GM23338 (cell line): ENCODE results near the gene TSKS. TPM values are rescaled to one million over a fixed set of nuclear protein-coding genes. Genes with fewer than 3 reads are reported as not detected.

Experiments
- ATAC-seq: fragments of 200-7000 bp; cut with Tn5 transposase; 3 replicates; pipeline ENCODE4 v1.9.1; 2020
- DNase-seq: peaks from one replicate; pipeline ENCODE4 v3.0.0-alpha.2; 2015; ENCODE audit warnings: low spot score
- H2AFZ ChIP-seq: fragments of 200-600 bp; sonication (generic); 2 replicates; pipeline ENCODE4 v1.8.0; 2016; ENCODE audit warnings: antibody characterized with exemption, mild to moderate bottlenecking, moderate library complexity
- H3F3A ChIP-seq: fragments of 200-600 bp; sonication (generic); replicated peaks from 2 replicates; pipeline ENCODE4 v1.8.0; 2017; ENCODE audit warnings: antibody characterized with exemption, mixed run types, low read depth
- H3K27ac ChIP-seq: fragments of 200-600 bp; sonication (generic); 2 replicates; pipeline ENCODE4 v1.6.1; 2016; ENCODE audit warnings: low read depth
- H3K27me3 ChIP-seq: fragments of 200-600 bp; sonication (generic); 2 replicates; pipeline ENCODE4 v1.8.0; 2016; ENCODE audit warnings: mild to moderate bottlenecking, mixed run types, moderate library complexity; ENCODE audit not compliant: insufficient read depth
- H3K36me3 ChIP-seq: fragments of 200-600 bp; sonication (generic); 2 replicates; pipeline ENCODE4 v1.8.0; 2016; ENCODE audit warnings: mild to moderate bottlenecking; ENCODE audit not compliant: insufficient read depth
- H3K4me1 ChIP-seq: fragments of 200-600 bp; sonication (generic); 2 replicates; pipeline ENCODE4 v1.8.0; 2016; ENCODE audit warnings: mild to moderate bottlenecking, moderate library complexity; ENCODE audit not compliant: insufficient read depth
- H3K4me2 ChIP-seq: fragments of 200-600 bp; sonication (generic); 2 replicates; pipeline ENCODE4 v1.7.1; 2017; ENCODE audit warnings: mixed run types
- H3K4me3 ChIP-seq: fragments of 200-600 bp; sonication (generic); 2 replicates; pipeline ENCODE4 v1.6.1; 2016; ENCODE audit warnings: mixed run types
- H3K79me2 ChIP-seq: fragments of 200-600 bp; sonication (generic); replicated peaks from 2 replicates; pipeline ENCODE4 v1.8.0; 2017; ENCODE audit warnings: mild to moderate bottlenecking; ENCODE audit not compliant: insufficient read depth
- H3K9me2 ChIP-seq: fragments of 200-600 bp; sonication (generic); 2 replicates; pipeline ENCODE4 v1.8.0; 2017; ENCODE audit not compliant: insufficient read depth
- H4K20me1 ChIP-seq: fragments of 200-600 bp; sonication (generic); replicated peaks from 2 replicates; pipeline ENCODE4 v1.8.0; 2017; ENCODE audit warnings: mild to moderate bottlenecking; ENCODE audit not compliant: insufficient read depth
- H3K27ac Mint-ChIP-seq: 2 replicates; pipeline ENCODE4 v1.8.0; 2020; ENCODE audit warnings: inconsistent platforms, mild to moderate bottlenecking, moderate library complexity, mixed read lengths
- H3K27me3 Mint-ChIP-seq: 3 replicates; pipeline ENCODE4 v1.8.0; 2022; ENCODE audit warnings: low read depth, mild to moderate bottlenecking, moderate library complexity, mixed read lengths, inconsistent platforms; ENCODE audit not compliant: insufficient read depth, poor library complexity
- H3K36me3 Mint-ChIP-seq: 3 replicates; pipeline ENCODE4 v1.8.0; 2021; ENCODE audit warnings: low read depth, mild to moderate bottlenecking, inconsistent platforms, moderate library complexity, mixed read lengths
- H3K4me1 Mint-ChIP-seq: 3 replicates; pipeline ENCODE4 v1.8.0; 2020; ENCODE audit warnings: mild to moderate bottlenecking, inconsistent platforms, mixed read lengths
- H3K4me3 Mint-ChIP-seq: 3 replicates; pipeline ENCODE4 v1.8.0; 2021; ENCODE audit warnings: moderate library complexity, mild to moderate bottlenecking, inconsistent platforms, mixed read lengths
- H3K9me3 Mint-ChIP-seq: 3 replicates; pipeline ENCODE4 v1.8.0; 2020; ENCODE audit warnings: moderate library complexity, mild to moderate bottlenecking, inconsistent platforms, mixed read lengths
- CREB1 ChIP-seq: fragments of 250-450 bp; sonication (Bioruptor Pico); IDR thresholded peaks from 2 replicates; pipeline ENCODE4 v1.5.0; 2020; ENCODE audit warnings: low read depth, mild to moderate bottlenecking, moderate library complexity
- CTCF ChIP-seq, 2 experiments: fragments of 200-600 bp in 1 of 2; sonication (generic) in 1 of 2; conservative IDR thresholded peaks; 2 replicates each; pipeline versions ENCODE4 v1.5.1 to v1.6.1; 2016 to 2017; ENCODE audit warnings: antibody characterized with exemption in 2 of 2, low read depth in 2 of 2, mild to moderate bottlenecking in 2 of 2, moderate library complexity in 1 of 2
- ETS1 ChIP-seq: IDR thresholded peaks from 2 replicates; pipeline ENCODE4 v1.6.1; 2016; ENCODE audit warnings: antibody characterized with exemption
- EZH2 ChIP-seq: fragments of 200-600 bp; sonication (generic); IDR thresholded peaks from one replicate; pipeline ENCODE4 v1.8.0; 2017; ENCODE audit warnings: antibody characterized with exemption, mild to moderate bottlenecking, low read depth; ENCODE audit not compliant: unreplicated experiment
- JUNB ChIP-seq: IDR thresholded peaks from one replicate; pipeline ENCODE4 v1.6.1; 2016; ENCODE audit warnings: antibody characterized with exemption; ENCODE audit not compliant: unreplicated experiment
- NANOG ChIP-seq: IDR thresholded peaks from 2 replicates; pipeline ENCODE4 v1.6.1; 2016; ENCODE audit warnings: antibody characterized with exemption, borderline replicate concordance
- POLR2AphosphoS5 ChIP-seq: IDR thresholded peaks from 2 replicates; pipeline ENCODE4 v1.6.1; 2016; ENCODE audit warnings: antibody characterized with exemption, low read depth
- ZNF114 ChIP-seq: fragments of 250-450 bp; sonication (Bioruptor Pico); IDR thresholded peaks from 2 replicates; pipeline ENCODE4 v1.5.0; 2020; ENCODE audit warnings: mild to moderate bottlenecking, moderate library complexity
- ZNF331 ChIP-seq: fragments of 250-450 bp; sonication (Bioruptor Pico); IDR thresholded peaks from 2 replicates; pipeline ENCODE4 v1.5.0; 2020; ENCODE audit warnings: low read depth, mild to moderate bottlenecking, moderate library complexity
- ZNF462 ChIP-seq: fragments of 250-450 bp; sonication (Bioruptor Pico); IDR thresholded peaks from 2 replicates; pipeline ENCODE4 v1.5.0; 2020; ENCODE audit warnings: mild to moderate bottlenecking, moderate library complexity
- polyA plus RNA-seq: library from polyadenylated mRNA; unstranded; fragments of >200 nt; fragmentation: Nextera tagmentation; extraction: Ambion mirVana; gene quantifications from 2 replicates; pipeline ENCODE4 v1.2.1, GENCODE V29; 2016
- total RNA-seq: library from RNA; depleted of rRNA; stranded (reverse); fragments of >200 nt; shearing (Covaris generic); gene quantifications from 2 replicates; pipeline ENCODE4 v1.2.3, GENCODE V29; 2014

TSKS gene
- total and polyA plus RNA-seq, 2 experiments from 2014 or later, result 0.99 TPM; not detected in 1

- Histone ChIP-seq H3F3A (0 out of 2 replicates have a peak, but pooled peaks cover 6% of the 10 kb centered on the region), H2AFZ (no peak overlapping the region), H3K27me3 (no peaks in the 10 kb centered on the region), H3K4me1 (peaks cover 3% of the 10 kb centered on the region), H3K79me2 (no peaks in the 10 kb centered on the region), H4K20me1 (no peaks in the 10 kb centered on the region), H3K4me3 (no peak overlapping the region), H3K4me2 (no peak overlapping the region), H3K9me2 (no peaks in the 10 kb centered on the region), H3K27ac (no peak overlapping the region), H3K36me3 (no peaks in the 10 kb centered on the region)
- DNase-seq (no peak), ATAC-seq (no peak)
- no peak overlapping the region for H3K27ac Mint-ChIP-seq
- no peak for TF ChIP-seq POLR2AphosphoS5
- H3K36me3 Mint-ChIP-seq, result peaks cover 30% of the 10 kb centered on the region
- H3K27me3 Mint-ChIP-seq, result peaks cover 21% of the 10 kb centered on the region
- H3K9me3 Mint-ChIP-seq, result peaks cover 2% of the 10 kb centered on the region; the same call in 1 of the 3 replicates
- H3K4me1 Mint-ChIP-seq, result peaks cover 14% of the 10 kb centered on the region
- no peak overlapping the region for H3K4me3 Mint-ChIP-seq
These were observed 47.0 kb downstream of the TSKS start for GRCh38 chr19:49716154-49716553.

DNA sequence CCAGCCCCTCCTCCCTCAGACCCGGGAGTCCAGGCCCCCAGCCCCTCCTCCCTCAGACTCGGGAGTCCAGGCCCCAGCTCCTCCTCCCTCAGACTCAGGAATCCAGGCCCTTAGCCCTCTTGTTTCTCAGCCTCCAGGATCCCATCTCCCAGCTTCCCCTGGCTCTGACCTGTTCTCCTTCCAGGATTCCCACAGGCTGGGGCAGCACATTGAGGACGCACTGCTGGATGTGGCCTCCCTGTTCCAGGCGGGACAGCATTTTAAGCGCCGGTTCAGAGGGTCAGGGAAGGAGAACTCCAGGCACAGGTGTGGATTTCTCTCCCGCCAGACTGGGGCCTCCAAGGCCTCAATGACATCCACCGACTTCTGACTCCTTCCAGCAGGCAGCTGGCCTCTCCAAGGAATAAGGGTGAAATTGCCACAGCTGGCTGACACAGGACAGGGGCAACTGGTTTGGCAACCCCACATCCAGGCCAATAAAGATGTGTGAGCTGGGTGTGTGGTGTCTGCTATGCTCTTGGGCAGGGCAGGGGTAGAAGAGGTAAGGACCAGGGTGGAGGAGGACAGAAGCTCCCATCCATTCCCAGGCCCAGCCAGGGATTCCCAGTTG is 49.8 kb downstream of the TSKS start:
- Histone ChIP-seq H3K4me3 (no peak overlapping the region), H3K36me3 (peaks cover 7% of the 10 kb centered on the region; the same call in 1 of the 2 replicates), H3K4me1 (peaks cover 3% of the 10 kb centered on the region; the same call in 1 of the 2 replicates), H3K79me2 (no peaks in the 10 kb centered on the region), H3K27ac (no peak overlapping the region), H3F3A (0 out of 2 replicates have a peak, but pooled peaks cover under 1% of the 10 kb centered on the region), H4K20me1 (no peaks in the 10 kb centered on the region), H3K27me3 (no peaks in the 10 kb centered on the region), H3K9me2 (no peaks in the 10 kb centered on the region), H3K4me2 (no peak overlapping the region), H2AFZ (no peak overlapping the region)
- no peak for TF ChIP-seq POLR2AphosphoS5
- TF ChIP-seq ZNF331 (CRISPR knock-in tag), result no peak
- no peak for TF ChIP-seq CTCF (conservative IDR thresholded peaks at IDR 0.05; ENCODE audit: low read depth in 2 of 2)
- no peak for TF ChIP-seq JUNB
- no peak for TF ChIP-seq EZH2
- no peak for TF ChIP-seq ETS1
- no peak for TF ChIP-seq CREB1 (CRISPR knock-in tag)
- TF ChIP-seq ZNF114, result no peak
- TF ChIP-seq ZNF462 (CRISPR knock-in tag), result no peak
- no peak for TF ChIP-seq NANOG
- H3K4me1 Mint-ChIP-seq, result peaks cover 7% of the 10 kb centered on the region; the same call in 2 of the 3 replicates
- no peak overlapping the region for H3K27ac Mint-ChIP-seq
- peaks cover 16% of the 10 kb centered on the region for H3K27me3 Mint-ChIP-seq
- ATAC-seq (no peak), DNase-seq (no peak)
- H3K9me3 Mint-ChIP-seq, result no peaks in the 10 kb centered on the region
- H3K4me3 Mint-ChIP-seq, result no peak overlapping the region
- H3K36me3 Mint-ChIP-seq, result peaks cover 52% of the 10 kb centered on the region
